Measurements from ENCODE around the gene MAPK8IP3.

The MAPK8IP3 gene

DNA sequence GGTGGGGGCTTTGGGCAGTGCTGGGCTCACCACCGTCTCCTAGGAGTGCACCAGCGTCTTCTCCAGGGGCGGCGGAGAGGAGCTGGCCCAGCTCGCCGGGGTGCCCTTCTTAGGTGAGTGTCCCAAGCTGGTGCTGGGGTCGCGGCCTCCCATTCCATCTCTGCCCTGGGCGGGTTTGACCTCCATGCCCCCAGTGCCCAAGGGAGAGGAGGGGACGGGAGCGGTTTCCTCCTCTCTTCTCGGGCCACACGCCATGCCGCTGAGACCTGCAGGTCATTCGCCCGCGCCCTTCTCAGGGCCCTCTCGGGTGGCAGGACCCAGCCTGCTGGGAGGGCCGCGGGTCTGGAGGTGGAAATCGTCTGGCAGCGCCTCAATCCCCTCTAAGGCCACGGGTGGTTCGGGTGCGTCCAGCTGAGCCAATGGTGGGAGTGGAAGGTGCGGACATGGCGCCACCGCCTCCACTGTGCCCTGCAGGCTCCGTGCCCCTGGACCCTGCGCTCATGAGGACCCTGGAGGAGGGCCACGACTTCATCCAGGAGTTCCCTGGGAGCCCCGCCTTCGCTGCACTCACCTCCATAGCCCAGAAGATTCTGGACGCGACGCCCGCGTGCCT lies 82.2 kb downstream of the MAPK8IP3 start:
- no peak overlapping the region for H3K27ac ChIP-seq (ENCODE audit: low read length)
- no peak for ATAC-seq (ENCODE audit: insufficient read depth, low read depth)
- no peak overlapping the region for H3K4me3 ChIP-seq (ENCODE audit: low read depth in 1 of 2, low read length in 2 of 2)
- H3K27me3 ChIP-seq (ENCODE audit: insufficient read depth, low read length, poor library complexity): no peaks in the 10 kb centered on the region
- no peaks in the 10 kb centered on the region for H3K9me3 ChIP-seq (ENCODE audit: insufficient read depth, low read length, severe bottlenecking)
- TF ChIP-seq CTCF (IDR thresholded peaks at IDR 0.05; ENCODE audit: borderline replicate concordance, extremely low read depth, low read length, poor library complexity, severe bottlenecking) (no peak), EZH2 (IDR thresholded peaks at IDR 0.05; ENCODE audit: borderline replicate concordance, low read depth, low read length, severe bottlenecking) (no peak)
- peaks cover 65% of the 10 kb centered on the region for H3K36me3 ChIP-seq (ENCODE audit: insufficient read depth, low read length)
- no peak overlapping the region for H2AFZ ChIP-seq (ENCODE audit: low read depth, low read length)
- no peak overlapping the region for H3K4me2 ChIP-seq (ENCODE audit: insufficient read depth, low read length)
- peaks cover 25% of the 10 kb centered on the region for H3K4me1 ChIP-seq (ENCODE audit: insufficient read depth, low read length)
- peaks cover 79% of the 10 kb centered on the region for H4K20me1 ChIP-seq (ENCODE audit: insufficient read depth, low read length)
- H3K9ac ChIP-seq (ENCODE audit: low read depth, low read length): no peak overlapping the region
- no peak for DNase-seq
- peaks cover 49% of the 10 kb centered on the region for H3K79me2 ChIP-seq (ENCODE audit: insufficient read depth, low read length)

DNA sequence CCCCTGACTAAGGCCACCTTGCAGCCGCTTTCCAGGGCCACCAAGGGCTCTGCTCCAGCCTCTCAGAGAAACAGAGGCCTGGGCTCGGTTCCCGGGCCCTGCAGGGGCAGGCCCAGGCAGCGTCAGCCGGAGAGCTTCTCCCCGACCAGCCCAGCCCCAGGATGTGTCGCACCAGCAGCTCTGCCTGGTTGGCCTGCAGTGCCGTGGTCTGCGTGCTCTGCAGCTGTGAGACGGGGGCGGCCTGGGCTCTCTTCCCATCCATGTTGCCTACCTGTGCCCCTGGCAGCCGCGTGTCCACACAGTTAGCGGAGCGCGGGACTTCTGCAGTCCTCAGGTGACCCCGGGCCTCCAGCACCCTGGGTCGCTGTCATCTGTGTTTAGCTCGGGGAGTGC lies 82.7 kb downstream of the MAPK8IP3 start:
- no peak for TF ChIP-seq CTCF (IDR thresholded peaks at IDR 0.05; ENCODE audit: borderline replicate concordance, extremely low read depth, low read length, poor library complexity, severe bottlenecking)
- no peak for TF ChIP-seq EZH2 (IDR thresholded peaks at IDR 0.05; ENCODE audit: borderline replicate concordance, low read depth, low read length, severe bottlenecking)
- Histone ChIP-seq H2AFZ (ENCODE audit: low read depth, low read length) (no peak overlapping the region), H3K27ac (ENCODE audit: low read length) (no peak overlapping the region), H3K4me3 (ENCODE audit: low read depth in 1 of 2, low read length in 2 of 2) (no peak overlapping the region), H3K4me2 (ENCODE audit: insufficient read depth, low read length) (no peak overlapping the region), H4K20me1 (ENCODE audit: insufficient read depth, low read length) (peaks cover 76% of the 10 kb centered on the region), H3K27me3 (ENCODE audit: insufficient read depth, low read length, poor library complexity) (no peaks in the 10 kb centered on the region), H3K9ac (ENCODE audit: low read depth, low read length) (no peak overlapping the region), H3K9me3 (ENCODE audit: insufficient read depth, low read length, severe bottlenecking) (no peaks in the 10 kb centered on the region), H3K36me3 (ENCODE audit: insufficient read depth, low read length) (peaks cover 63% of the 10 kb centered on the region), H3K4me1 (ENCODE audit: insufficient read depth, low read length) (peaks cover 24% of the 10 kb centered on the region), H3K79me2 (ENCODE audit: insufficient read depth, low read length) (peaks cover 45% of the 10 kb centered on the region)
- ATAC-seq (ENCODE audit: insufficient read depth, low read depth) (peak; percentile 18; the same call in 1 of the 3 replicates), DNase-seq (no peak)

GRCh38 chr16:1789643-1790045 lies 83.6 kb downstream of the MAPK8IP3 start:
- H3K27ac ChIP-seq (ENCODE audit: low read length): no peak overlapping the region
- H3K36me3 ChIP-seq (ENCODE audit: insufficient read depth, low read length): peaks cover 63% of the 10 kb centered on the region

More at GRCh38 chr16:1789643-1790045, 83.6 kb downstream of the MAPK8IP3 start:
- ATAC-seq (ENCODE audit: insufficient read depth, low read depth) (no peak), DNase-seq (peak; percentile 5)
- H3K9me3 ChIP-seq (ENCODE audit: insufficient read depth, low read length, severe bottlenecking): no peaks in the 10 kb centered on the region
- TF ChIP-seq CTCF (IDR thresholded peaks at IDR 0.05; ENCODE audit: borderline replicate concordance, extremely low read depth, low read length, poor library complexity, severe bottlenecking) (no peak), EZH2 (IDR thresholded peaks at IDR 0.05; ENCODE audit: borderline replicate concordance, low read depth, low read length, severe bottlenecking) (no peak)
- no peak overlapping the region for H3K4me2 ChIP-seq (ENCODE audit: insufficient read depth, low read length)
- H3K9ac ChIP-seq (ENCODE audit: low read depth, low read length): no peak overlapping the region
- no peak overlapping the region for H3K4me3 ChIP-seq (ENCODE audit: low read depth in 1 of 2, low read length in 2 of 2)
- no peaks in the 10 kb centered on the region for H3K27me3 ChIP-seq (ENCODE audit: insufficient read depth, low read length, poor library complexity)
- no peak overlapping the region for H2AFZ ChIP-seq (ENCODE audit: low read depth, low read length)
- H3K4me1 ChIP-seq (ENCODE audit: insufficient read depth, low read length): peaks cover 15% of the 10 kb centered on the region
- peaks cover 36% of the 10 kb centered on the region for H3K79me2 ChIP-seq (ENCODE audit: insufficient read depth, low read length)
- H4K20me1 ChIP-seq (ENCODE audit: insufficient read depth, low read length): peaks cover 67% of the 10 kb centered on the region

Measured in DND-41 (cell line).